GM21723 (cell line): ENCODE data around the gene VSTM4.

Experiments used
- ATAC-seq: cut with Tn5 transposase; IDR thresholded peaks from one replicate; pipeline ENCODE4 v1.9.1; 2021; ENCODE audit warnings: mild to moderate bottlenecking, moderate library complexity; ENCODE audit not compliant: unreplicated experiment

The VSTM4 gene

GRCh38 chr10:49118430-49119074, 3.2 kb upstream of the VSTM4 start:
- no peak for ATAC-seq

DNA sequence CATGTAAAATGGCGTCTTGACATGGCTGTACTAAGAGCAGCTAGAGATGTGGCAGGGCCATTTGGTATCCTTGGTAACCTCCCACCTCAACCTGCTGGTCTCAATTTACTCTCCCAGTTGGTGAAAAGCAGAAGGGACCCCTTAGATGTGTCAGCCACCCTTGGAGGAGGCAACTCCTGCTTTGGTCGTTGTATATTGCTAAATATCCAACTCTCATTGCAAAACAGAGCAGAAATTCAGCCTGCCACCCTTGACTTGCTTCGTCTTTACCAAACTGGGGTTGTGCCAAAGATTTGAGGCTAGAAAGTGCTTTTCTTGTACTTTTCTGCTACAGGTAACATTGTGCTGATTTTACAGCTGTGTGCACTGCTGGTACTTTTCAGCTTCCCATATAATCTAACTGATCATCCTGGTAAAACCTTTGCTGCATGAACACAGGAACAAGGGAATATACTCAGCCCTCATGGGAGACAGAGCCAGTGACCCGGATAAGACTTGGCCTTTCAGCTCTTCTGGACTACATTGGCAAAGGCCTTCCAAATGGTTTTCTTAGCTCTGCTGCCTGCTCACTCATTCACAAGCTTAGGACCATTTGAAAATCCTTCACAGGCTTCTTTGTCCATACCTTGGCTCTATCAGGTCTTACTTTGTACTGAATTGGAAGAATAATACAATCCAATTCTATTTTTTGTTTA, 2.2 kb upstream of the VSTM4 start:
- ATAC-seq = no peak

DNA sequence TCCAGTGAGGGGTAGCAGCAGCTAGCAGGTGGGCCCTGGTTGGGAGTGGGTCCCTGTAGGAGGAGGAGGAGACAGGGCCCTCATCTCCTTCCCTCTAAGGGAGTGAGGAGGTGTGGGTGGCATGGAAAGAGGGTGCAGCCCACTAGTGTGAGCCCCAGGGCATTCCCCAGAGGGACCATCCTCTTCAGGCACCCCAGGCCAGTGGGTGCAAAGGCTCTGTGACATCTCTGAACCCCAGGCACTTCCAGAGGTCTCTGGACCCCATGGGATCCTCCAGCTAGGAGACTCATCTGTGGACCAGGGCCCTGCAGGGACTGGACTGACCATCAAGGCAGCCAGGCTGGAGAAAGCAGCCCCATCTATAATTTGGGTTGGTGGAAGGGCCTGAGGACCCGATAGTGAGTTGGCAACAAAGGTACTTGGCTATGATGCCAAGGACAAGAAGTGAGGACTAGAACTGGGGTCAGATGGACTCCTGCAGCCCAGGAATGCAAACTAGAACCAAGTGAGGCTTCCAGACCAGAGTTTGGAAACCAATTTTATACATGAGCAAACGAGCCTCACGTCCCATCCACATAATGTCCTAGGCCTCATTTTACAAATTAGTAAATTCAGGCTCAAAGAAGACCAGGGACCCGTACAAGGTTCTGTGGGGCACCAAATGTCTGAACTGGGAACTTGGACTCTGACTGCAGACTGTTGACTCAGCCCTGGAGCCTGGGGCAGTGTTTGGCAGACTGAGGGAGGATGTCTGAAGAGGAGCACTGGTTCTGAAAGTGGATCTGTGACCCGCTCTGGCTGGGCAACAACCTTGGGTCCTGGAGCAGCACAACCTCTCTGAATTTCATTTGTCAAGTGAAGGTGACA, 1.4 kb upstream of the VSTM4 start:
- ATAC-seq = no peak

DNA sequence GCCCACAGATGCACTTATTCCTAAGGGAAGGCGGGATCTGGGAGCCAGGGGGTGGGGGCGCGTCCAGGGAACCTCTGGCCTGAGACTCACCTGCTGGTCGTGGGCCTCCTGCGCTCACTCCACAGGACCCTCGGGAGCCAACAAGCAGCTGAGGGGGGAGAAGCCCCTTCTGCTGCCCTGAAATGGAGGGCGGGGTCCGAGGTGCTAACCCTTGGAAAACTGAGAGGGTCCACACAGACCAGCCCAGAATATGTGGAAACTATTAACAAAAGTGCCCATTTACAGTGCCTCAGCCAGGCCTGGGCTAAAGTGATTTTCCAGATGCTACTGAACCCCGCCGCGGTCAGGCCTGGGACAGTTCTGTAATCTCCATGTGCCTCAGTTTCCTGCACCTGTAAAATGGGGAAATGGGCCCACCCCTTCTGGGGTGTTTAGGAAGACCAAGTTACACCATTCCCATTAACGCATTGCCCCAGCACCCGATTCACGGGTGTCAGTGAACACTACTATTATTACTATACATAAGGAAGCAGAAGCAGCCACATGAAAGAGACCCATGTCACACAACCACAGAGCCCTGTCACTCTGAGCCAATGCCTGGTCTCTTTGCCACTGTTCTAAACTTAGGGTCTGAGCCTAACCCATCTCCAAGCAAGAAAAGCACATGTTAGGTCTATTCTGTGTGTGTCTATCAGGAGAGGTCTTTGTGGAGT, 630 bp upstream of the VSTM4 start:
- no peak for ATAC-seq

DNA sequence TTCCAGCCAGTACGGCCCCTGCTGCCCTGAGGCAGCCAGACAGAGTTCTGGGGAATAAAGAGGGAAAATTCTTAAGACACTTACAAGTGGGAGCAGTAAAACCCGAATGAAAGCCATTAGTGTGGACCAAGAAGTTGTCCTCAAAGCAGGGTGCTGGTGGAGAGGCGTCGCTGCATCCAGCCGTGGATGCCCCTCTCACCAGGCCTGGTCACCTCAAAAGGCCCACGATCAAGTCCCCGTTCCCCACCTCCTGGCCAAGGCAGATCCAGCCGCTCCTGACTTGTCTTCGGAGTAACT, 656 bp downstream of the VSTM4 start:
- no peak for ATAC-seq

DNA sequence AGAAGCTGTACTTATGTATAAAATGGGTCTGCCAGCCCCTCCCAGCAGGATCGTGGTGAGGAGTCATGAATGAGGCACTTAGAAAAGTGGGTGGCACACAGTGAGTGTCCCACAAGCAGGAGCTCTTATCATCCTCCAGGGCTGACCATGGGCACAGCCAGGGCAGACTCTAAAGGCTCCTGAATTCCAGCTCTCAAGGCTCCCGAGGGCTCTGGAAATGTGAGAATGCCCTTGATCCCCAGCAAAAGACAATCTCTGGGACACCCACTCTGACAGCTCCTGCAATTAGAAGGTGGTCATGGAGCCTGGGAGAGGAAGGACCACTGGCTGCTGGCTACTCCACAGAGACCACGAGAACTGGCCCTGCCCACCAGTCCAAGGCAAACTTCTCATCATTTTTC, 1.6 kb downstream of the VSTM4 start:
- ATAC-seq = no peak

DNA sequence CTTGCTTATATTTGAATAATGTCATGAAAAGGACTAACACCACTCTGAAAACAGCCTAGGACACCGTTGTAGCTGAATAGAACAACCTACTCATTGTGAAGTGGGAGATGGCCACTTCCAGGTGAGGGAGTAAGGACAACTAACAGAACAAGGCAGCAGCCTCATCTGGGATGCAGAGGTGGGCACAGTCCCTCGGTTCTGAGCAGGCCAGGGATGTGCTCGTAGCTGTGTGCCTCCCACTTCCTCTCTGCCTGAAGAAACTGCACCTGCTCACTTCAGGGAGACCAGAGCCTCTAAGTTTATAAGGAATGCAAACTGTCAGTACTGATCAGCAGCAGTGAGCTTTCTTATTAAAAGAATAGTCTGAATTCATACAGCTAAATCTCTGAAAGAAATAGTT, 2.5 kb downstream of the VSTM4 start:
- ATAC-seq = no peak

GRCh38 chr10:49112098-49112497, 3.2 kb downstream of the VSTM4 start:
- ATAC-seq = no peak

DNA sequence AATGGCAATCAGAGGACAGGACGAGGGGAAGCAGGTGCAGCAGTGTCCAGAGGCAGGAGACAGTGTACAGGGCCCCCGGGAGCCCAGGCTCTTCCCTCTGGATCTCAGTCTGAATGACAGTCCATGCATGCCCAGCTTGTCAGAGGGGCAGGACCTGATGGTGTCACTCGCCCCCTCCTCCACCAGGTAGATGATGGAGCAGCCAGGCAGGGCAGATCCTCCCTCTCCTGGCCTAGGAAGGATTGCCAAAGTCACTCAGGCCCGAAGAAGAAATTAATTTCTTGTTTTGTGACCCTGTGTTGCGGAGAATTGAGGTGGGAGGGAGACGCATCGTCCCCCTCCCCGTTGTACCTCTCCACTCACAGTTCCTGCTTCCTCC, 4.0 kb downstream of the VSTM4 start:
- no peak for ATAC-seq

DNA sequence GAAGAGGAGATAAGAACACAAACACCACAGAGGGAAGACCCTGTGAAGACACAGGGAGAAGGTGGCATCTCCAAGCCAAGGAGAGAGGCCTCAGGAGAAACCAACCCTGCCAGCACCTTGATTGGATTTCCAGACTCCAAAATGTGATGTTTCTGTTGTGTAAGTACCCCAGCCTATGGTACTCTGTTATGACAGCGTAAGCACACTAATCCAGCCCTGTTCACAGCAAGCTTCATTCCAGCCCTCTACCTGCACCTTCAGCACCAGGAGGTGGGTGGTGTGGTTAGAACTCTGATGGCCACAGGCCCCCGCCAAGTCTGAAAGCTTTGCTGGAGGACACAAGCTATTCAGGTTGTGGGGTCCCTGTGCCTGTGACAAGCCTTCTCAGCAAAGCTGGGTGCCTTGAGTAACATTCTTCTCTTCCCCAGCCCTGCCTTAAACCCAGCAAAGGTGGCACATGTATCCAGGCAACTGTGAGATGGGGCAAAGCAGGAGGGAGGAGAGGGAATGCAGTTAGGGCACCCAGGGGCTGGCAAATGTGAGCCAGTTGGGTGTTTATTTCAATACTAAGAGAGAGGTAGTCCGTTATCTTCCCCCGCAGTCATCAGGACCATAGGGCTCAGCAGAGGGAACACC, 4.5 kb downstream of the VSTM4 start:
- no peak for ATAC-seq

DNA sequence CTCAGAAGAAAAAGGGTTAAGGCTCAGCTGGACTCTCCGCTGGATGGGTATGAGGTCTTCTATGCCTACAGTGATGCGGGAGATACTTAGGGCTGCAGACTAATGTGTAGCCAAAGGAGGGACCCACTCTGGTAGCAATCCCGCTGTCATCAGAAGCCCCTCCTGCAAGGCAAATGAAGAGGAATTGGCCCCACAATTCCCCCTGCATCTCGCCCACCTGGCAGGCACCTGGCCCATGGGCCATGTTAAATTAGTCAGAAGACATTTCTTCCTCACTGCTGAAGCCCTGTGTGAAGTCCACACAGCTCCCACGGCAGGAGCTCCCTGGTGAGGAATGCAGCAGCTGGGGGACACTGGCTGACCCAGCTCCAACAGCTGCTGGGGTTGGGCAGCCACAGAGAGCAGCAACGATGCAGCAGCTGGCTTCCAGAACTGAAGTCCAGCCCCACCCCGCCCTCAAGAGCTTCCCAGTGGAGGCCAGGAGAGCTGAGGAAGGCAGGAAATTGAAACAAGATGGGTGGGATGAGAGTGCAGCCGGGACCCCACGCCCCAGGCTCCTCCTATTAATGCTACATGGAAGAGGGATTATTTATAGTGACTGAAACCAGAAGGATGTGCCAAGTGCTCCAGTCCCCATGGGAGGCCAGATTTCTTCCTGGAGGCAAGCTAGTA, 5.5 kb downstream of the VSTM4 start:
- no peak for ATAC-seq

GRCh38 chr10:49108656-49109055, 6.7 kb downstream of the VSTM4 start:
- no peak for ATAC-seq

GRCh38 chr10:49107887-49108267, 7.4 kb downstream of the VSTM4 start:
- ATAC-seq = no peak

- no peak for ATAC-seq
Observed at GRCh38 chr10:49107111-49107886, 8.0 kb downstream of the VSTM4 start.

DNA sequence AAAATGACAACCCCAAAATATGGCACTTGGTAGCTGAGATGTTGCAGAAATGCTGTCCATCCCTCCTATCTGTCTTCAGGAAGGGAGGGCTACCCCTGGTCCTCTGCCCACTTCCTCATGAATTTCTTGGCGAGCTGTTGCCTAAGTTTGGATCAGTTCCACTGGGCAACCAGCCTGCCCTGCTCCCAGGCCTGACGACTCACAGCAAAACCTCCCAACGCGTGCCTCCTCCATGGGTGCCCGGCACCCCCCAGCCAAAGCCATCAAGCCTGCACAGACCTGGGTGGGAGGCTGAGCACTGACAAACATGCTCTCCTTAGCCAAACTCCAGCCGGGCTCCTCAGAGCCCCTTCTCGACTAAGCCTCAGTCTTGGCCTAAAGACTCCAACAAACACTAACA, 8.9 kb downstream of the VSTM4 start:
- ATAC-seq = no peak

- ATAC-seq = no peak
Observed at GRCh38 chr10:49105076-49105475, 10.2 kb downstream of the VSTM4 start.

- no peak for ATAC-seq
Observed at GRCh38 chr10:49104323-49104722, 11.0 kb downstream of the VSTM4 start.

- no peak for ATAC-seq
Observed at GRCh38 chr10:49103761-49104160, 11.6 kb downstream of the VSTM4 start.

DNA sequence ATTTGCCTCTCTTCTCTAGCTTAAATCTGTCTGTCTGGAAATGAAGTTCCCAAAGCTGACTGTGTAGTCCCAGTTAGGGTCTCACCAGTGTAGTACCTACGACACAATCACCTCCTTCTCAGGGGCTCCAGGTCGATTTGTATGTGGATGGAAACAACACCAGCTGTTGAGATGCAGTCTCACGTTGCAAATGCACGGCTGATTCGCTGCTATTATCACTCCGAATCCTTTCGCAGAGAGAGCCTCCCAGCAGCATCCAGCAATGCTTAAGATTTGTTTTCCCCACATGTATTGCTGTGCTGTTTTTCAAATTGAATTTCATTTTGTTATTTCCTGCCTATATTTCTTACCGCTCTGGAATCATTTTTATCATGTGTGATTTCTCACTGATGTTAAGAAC, 16.3 kb downstream of the VSTM4 start:
- no peak for ATAC-seq
